ENCODE results near the gene BRPF3. TPM values are rescaled to one million over a fixed set of nuclear protein-coding genes. Genes with fewer than 3 reads are reported as not detected.

BRPF3 gene
- total and polyA plus RNA-seq, 2 of the 13 experiments (the other 11 are each of a cell fraction or from before 2014, with no cell fraction given): 12.3 to 22.9 TPM

DNA sequence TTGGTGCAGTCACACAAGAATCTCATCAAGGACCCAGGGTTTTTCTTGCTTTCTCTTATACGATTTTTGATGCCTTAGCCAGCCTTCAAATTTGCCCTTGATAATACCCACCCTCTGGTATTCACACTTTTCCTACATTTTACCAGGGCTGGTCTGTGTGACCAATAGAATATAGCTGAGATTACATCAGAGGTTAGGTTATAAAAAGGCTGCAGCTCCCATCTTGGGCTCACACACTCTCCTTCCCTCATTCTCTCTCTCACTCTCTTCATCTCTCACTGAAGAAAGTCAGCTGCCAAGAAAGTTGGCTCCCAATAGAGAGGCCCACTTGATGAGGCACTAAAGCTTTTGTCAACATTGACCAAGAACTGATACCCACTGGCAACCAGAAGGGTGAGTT is 69.2 kb downstream of the BRPF3 start:
- Histone ChIP-seq H3K4me2 (ENCODE audit: low read depth, low read length) (no peak overlapping the region), H3K27ac (ENCODE audit: extremely low read length, insufficient read depth, low read length) (no peak overlapping the region), H3K27me3 (ENCODE audit: control insufficient read depth in 1 of 2, insufficient read depth in 2 of 2, low read length in 2 of 2) (peaks cover 0 to 41% of the 10 kb centered on the region in 2 experiments; a peak in 3 of 5 replicates), H3K79me2 (ENCODE audit: insufficient read depth, low read length) (no peaks in the 10 kb centered on the region), H3K9ac (ENCODE audit: insufficient read depth, low read depth, low read length) (no peak overlapping the region), H2AFZ (ENCODE audit: low read length) (no peak overlapping the region), H3K4me3 (replicated peaks in 1 of 3; ENCODE audit: insufficient read depth in 1 of 3, low read depth in 2 of 3, low read length in 3 of 3) (no peak overlapping the region), H3K4me1 (ENCODE audit: insufficient read depth, low read length) (no peaks in the 10 kb centered on the region), H4K20me1 (ENCODE audit: insufficient read depth, low read length) (no peaks in the 10 kb centered on the region), H3K9me3 (ENCODE audit: low read length) (0 out of 2 replicates have a peak, but pooled peaks cover 4% of the 10 kb centered on the region), H3K36me3 (replicated peaks in 1 of 2; ENCODE audit: control insufficient read depth in 1 of 2, insufficient read depth in 2 of 2, low read length in 2 of 2) (no peaks in the 10 kb centered on the region)
- intact Hi-C loops (cut with micrococcal nuclease; ENCODE audit: unreplicated experiment) (no loop called here), in situ Hi-C loops (cut with HindIII; ENCODE audit: extremely low pct_ligation_motif_present, low pct_unique_long_range_greater_than_20kb) (no loop called here)
- no peak for ATAC-seq
- ChIA-PET POLR2A (no interaction called here), CTCF (ENCODE audit: low intra/inter-chr PET ratio, low total read pairs) (no interaction called here)
- 0% methylated on average over 1 of the region's 1 CpG for WGBS (ENCODE audit: low lambda C conversion rate)
- FAIRE-seq: no peak
- BruUV-seq (replicated peaks): no TSS peak
- TF ChIP-seq HMGXB4 (CRISPR knock-in tag; IDR thresholded peaks at IDR 0.05; ENCODE audit: borderline replicate concordance in 1 of 2, low read depth in 1 of 2) (no peak), ZNF446 (CRISPR knock-in tag; IDR thresholded peaks at IDR 0.05) (no peak), ZNF160 (CRISPR knock-in tag; IDR thresholded peaks at IDR 0.05) (no peak), POLR2AphosphoS2 (IDR thresholded peaks at IDR 0.05; ENCODE audit: low read depth, low read length) (no peak), ZNF33A (CRISPR knock-in tag; IDR thresholded peaks at IDR 0.05; ENCODE audit: borderline replicate concordance) (no peak), HNF1B (CRISPR knock-in tag; IDR thresholded peaks at IDR 0.05) (no peak)
- TF ChIP-seq, protein P1, sequence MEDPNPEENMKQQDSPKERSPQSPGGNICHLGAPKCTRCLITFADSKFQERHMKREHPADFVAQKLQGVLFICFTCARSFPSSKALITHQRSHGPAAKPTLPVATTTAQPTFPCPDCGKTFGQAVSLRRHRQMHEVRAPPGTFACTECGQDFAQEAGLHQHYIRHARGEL (CRISPR knock-in tag; IDR thresholded peaks at IDR 0.05): no peak
- no peak for DNase-seq (ENCODE audit: low spot score)

All from HepG2 (cell line).